NCI-H1417 (cell line): ENCODE data around the gene ZDHHC11.
"Not testable (repeated sequence)": the region's sequence is repeated elsewhere in the genome, so short reads cannot be mapped to it uniquely, and the experiment has no call there.

ENCODE experiments used
- DNase-seq, 3 experiments: peaks; one replicate each; lab custom pipeline; 2025; lab: John Stamatoyannopoulos, UW

The ZDHHC11 gene

GRCh38 chr5:858726-859125 lies 7.9 kb upstream of the ZDHHC11 start:
- no peak for DNase-seq

- DNase-seq = no peak
Observed at GRCh38 chr5:856531-857425, 6.0 kb upstream of the ZDHHC11 start.

GRCh38 chr5:855771-856530 lies 5.2 kb upstream of the ZDHHC11 start:
- DNase-seq = no peak

GRCh38 chr5:854966-855743 lies 4.4 kb upstream of the ZDHHC11 start:
- no peak for DNase-seq

GRCh38 chr5:854217-854616 lies 3.4 kb upstream of the ZDHHC11 start:
- no peak for DNase-seq

GRCh38 chr5:853416-854090 lies 2.8 kb upstream of the ZDHHC11 start:
- DNase-seq = not testable (repeated sequence)

GRCh38 chr5:852431-853401 lies 1.9 kb upstream of the ZDHHC11 start:
- no peak for DNase-seq

- DNase-seq = no peak
Observed at GRCh38 chr5:852018-852417, 1.2 kb upstream of the ZDHHC11 start.

GRCh38 chr5:851553-851952 lies 767 bp upstream of the ZDHHC11 start:
- DNase-seq = peak in 1 of 3 experiments; percentile 48

GRCh38 chr5:851076-851475 lies 290 bp upstream of the ZDHHC11 start:
- DNase-seq = peak in 2 of 3 experiments; percentile 46 to 63

- DNase-seq = peak in 1 of 3 experiments; percentile 31
Observed at GRCh38 chr5:849651-850301, 1.0 kb downstream of the ZDHHC11 start.

- no peak for DNase-seq
Observed at GRCh38 chr5:848671-849111, 2.1 kb downstream of the ZDHHC11 start.

GRCh38 chr5:847736-848135 lies 3.0 kb downstream of the ZDHHC11 start:
- not testable (repeated sequence) for DNase-seq

- not testable (repeated sequence) for DNase-seq
Observed at GRCh38 chr5:847212-847611, 3.6 kb downstream of the ZDHHC11 start.

GRCh38 chr5:846602-847091 lies 4.1 kb downstream of the ZDHHC11 start:
- not testable (repeated sequence) for DNase-seq

- DNase-seq = not testable (repeated sequence)
Observed at GRCh38 chr5:845676-846601, 4.8 kb downstream of the ZDHHC11 start.

- not testable (repeated sequence) for DNase-seq
Observed at GRCh38 chr5:845031-845675, 5.6 kb downstream of the ZDHHC11 start.

GRCh38 chr5:844426-844825 lies 6.4 kb downstream of the ZDHHC11 start:
- not testable (repeated sequence) for DNase-seq
